Muscle layer of duodenum (tissue), 2 donors: Measurements from ENCODE around the gene DTX2.
"Not testable (repeated sequence)": the region's sequence is repeated elsewhere in the genome, so short reads cannot be mapped to it uniquely, and the experiment has no call there.

Experiments
- H3K27ac ChIP-seq: one replicate; pipeline ENCODE4 v1.7.0; 2013; ENCODE audit warnings: mild to moderate bottlenecking, low read length
- H3K27me3 ChIP-seq: one replicate; pipeline ENCODE4 v1.7.0; 2013; ENCODE audit warnings: low read depth, mild to moderate bottlenecking, control low read depth, low read length
- H3K36me3 ChIP-seq, 2 donors: one replicate each; pipeline ENCODE4 v1.7.0; 2013; ENCODE audit warnings: low read length in 2 of 2, control low read depth in 1 of 2, mild to moderate bottlenecking in 1 of 2; ENCODE audit not compliant: insufficient read depth in 2 of 2, control insufficient read depth in 1 of 2
- H3K4me1 ChIP-seq, 2 donors: one replicate each; pipeline ENCODE4 v1.7.0; 2013; ENCODE audit warnings: low read length in 2 of 2, mild to moderate bottlenecking in 2 of 2, control low read depth in 1 of 2, moderate library complexity in 1 of 2; ENCODE audit not compliant: insufficient read depth in 2 of 2, control insufficient read depth in 1 of 2
- H3K4me3 ChIP-seq, 2 donors: one replicate each; pipeline ENCODE4 v1.7.0; 2013; ENCODE audit warnings: low read length in 2 of 2, low read depth in 1 of 2, mild to moderate bottlenecking in 1 of 2
- H3K9me3 ChIP-seq, 2 donors: one replicate each; pipeline ENCODE4 v1.7.0; 2013; ENCODE audit warnings: low read length in 2 of 2, control low read depth in 1 of 2, mild to moderate bottlenecking in 1 of 2; ENCODE audit not compliant: control insufficient read depth in 1 of 2
- donor health status: healthy.

DTX2 gene

GRCh38 chr7:76499201-76499923 lies 37.9 kb downstream of the DTX2 start:
- not testable (repeated sequence) for H3K36me3 ChIP-seq, H3K9me3 ChIP-seq, H3K4me3 ChIP-seq, H3K4me1 ChIP-seq, H3K27me3 ChIP-seq, H3K27ac ChIP-seq

- H3K4me1 ChIP-seq, H3K9me3 ChIP-seq, H3K27ac ChIP-seq, H3K4me3 ChIP-seq, H3K27me3 ChIP-seq: not testable (repeated sequence)
- peaks cover 0 to 13% of the 10 kb centered on the region in 2 donors for H3K36me3 ChIP-seq
These were observed 38.4 kb downstream of the DTX2 start for GRCh38 chr7:76499924-76500241.

GRCh38 chr7:76502224-76502623 lies 40.7 kb downstream of the DTX2 start:
- H3K27me3 ChIP-seq, H3K4me3 ChIP-seq, H3K4me1 ChIP-seq: not testable (repeated sequence)

GRCh38 chr7:76502836-76503235 lies 41.3 kb downstream of the DTX2 start:
- H3K36me3 ChIP-seq, result peaks cover 0 to 35% of the 10 kb centered on the region in 2 donors
- H3K27ac ChIP-seq, H3K4me3 ChIP-seq, H3K9me3 ChIP-seq, H3K27me3 ChIP-seq, H3K4me1 ChIP-seq: not testable (repeated sequence)

More at GRCh38 chr7:76502224-76502623, 40.7 kb downstream of the DTX2 start:
- H3K36me3 ChIP-seq, result peaks cover 0 to 31% of the 10 kb centered on the region in 2 donors
- not testable (repeated sequence) for H3K27ac ChIP-seq, H3K9me3 ChIP-seq

- H3K9me3 ChIP-seq, result not testable (repeated sequence)
- peaks cover 0 to 37% of the 10 kb centered on the region in 2 donors for H3K36me3 ChIP-seq
These were observed 41.7 kb downstream of the DTX2 start for GRCh38 chr7:76503244-76503643.

GRCh38 chr7:76504351-76505167 lies 43.0 kb downstream of the DTX2 start:
- H3K4me1 ChIP-seq, H3K27ac ChIP-seq, H3K27me3 ChIP-seq, H3K9me3 ChIP-seq, H3K4me3 ChIP-seq: not testable (repeated sequence)
- peaks cover 0 to 37% of the 10 kb centered on the region in 2 donors for H3K36me3 ChIP-seq

More at GRCh38 chr7:76503244-76503643, 41.7 kb downstream of the DTX2 start:
- not testable (repeated sequence) for H3K4me1 ChIP-seq, H3K4me3 ChIP-seq, H3K27me3 ChIP-seq, H3K27ac ChIP-seq

- no peak overlapping the region for H3K4me3 ChIP-seq
- H3K27ac ChIP-seq, result no peak overlapping the region
- no peaks in the 10 kb centered on the region for H3K27me3 ChIP-seq
- H3K4me1 ChIP-seq, result no peaks in the 10 kb centered on the region
- H3K9me3 ChIP-seq, result no peaks in the 10 kb centered on the region
- H3K36me3 ChIP-seq, result peaks cover 0 to 37% of the 10 kb centered on the region in 2 donors
These were observed 43.9 kb downstream of the DTX2 start for GRCh38 chr7:76505168-76506080.

GRCh38 chr7:76506081-76506440 lies 44.6 kb downstream of the DTX2 start:
- Histone ChIP-seq H3K9me3 (no peaks in the 10 kb centered on the region), H3K36me3 (peaks cover 0 to 33% of the 10 kb centered on the region in 2 donors), H3K4me3 (no peak overlapping the region), H3K27ac (no peak overlapping the region), H3K27me3 (no peaks in the 10 kb centered on the region), H3K4me1 (no peaks in the 10 kb centered on the region)

GRCh38 chr7:76506643-76507042 lies 45.1 kb downstream of the DTX2 start:
- not testable (repeated sequence) for H3K27me3 ChIP-seq, H3K4me3 ChIP-seq, H3K4me1 ChIP-seq, H3K9me3 ChIP-seq, H3K27ac ChIP-seq
- H3K36me3 ChIP-seq, result peaks cover 0 to 32% of the 10 kb centered on the region in 2 donors

- H3K36me3 ChIP-seq, result peaks cover 0 to 28% of the 10 kb centered on the region in 2 donors
- no peaks in the 10 kb centered on the region for H3K27me3 ChIP-seq
- H3K4me1 ChIP-seq, result no peaks in the 10 kb centered on the region
- H3K9me3 ChIP-seq, result no peaks in the 10 kb centered on the region
- no peak overlapping the region for H3K27ac ChIP-seq
- H3K4me3 ChIP-seq, result no peak overlapping the region
These were observed 46.4 kb downstream of the DTX2 start for GRCh38 chr7:76507723-76508406.
